ENCODE measurements around the gene ADPRHL1.

Gene ADPRHL1

GRCh38 chr13:113498905-113499304, 45.6 kb upstream of the ADPRHL1 start:
- no peak overlapping the region for H3K9ac ChIP-seq (ENCODE audit: low read length)
- no peaks in the 10 kb centered on the region for H3K27me3 ChIP-seq (ENCODE audit: low read depth, low read length)
- H2AFZ ChIP-seq (ENCODE audit: low read depth, low read length), result no peak overlapping the region
- 0 out of 2 replicates have a peak, but pooled peaks cover 4% of the 10 kb centered on the region for H3K79me2 ChIP-seq (ENCODE audit: low read length)
- no peaks in the 10 kb centered on the region for H3K9me3 ChIP-seq (ENCODE audit: insufficient read depth, low read length)
- no peaks in the 10 kb centered on the region; the same call in 1 of the 2 replicates for H4K20me1 ChIP-seq (ENCODE audit: insufficient read depth, low read length)
- H3K36me3 ChIP-seq (replicated peaks; ENCODE audit: low read depth, low read length), result peaks cover 60% of the 10 kb centered on the region
- H3K4me2 ChIP-seq (ENCODE audit: low read length), result no peak overlapping the region
- TF ChIP-seq EZH2phosphoT487 (IDR thresholded peaks at IDR 0.05; ENCODE audit: low read depth) (no peak), CTCF (IDR thresholded peaks at IDR 0.05; ENCODE audit: low read depth, low read length) (no peak)
- H3K4me1 ChIP-seq (ENCODE audit: low read length), result no peaks in the 10 kb centered on the region
- H3K4me3 ChIP-seq (ENCODE audit: low read length), result no peak overlapping the region
- no peak overlapping the region for H3K27ac ChIP-seq (ENCODE audit: low read length)

GRCh38 chr13:113497217-113497616, 43.9 kb upstream of the ADPRHL1 start:
- no peak overlapping the region for H3K4me2 ChIP-seq (ENCODE audit: low read length)
- no peak for TF ChIP-seq CTCF (IDR thresholded peaks at IDR 0.05; ENCODE audit: low read depth, low read length)
- TF ChIP-seq EZH2phosphoT487 (IDR thresholded peaks at IDR 0.05; ENCODE audit: low read depth), result no peak
- H3K79me2 ChIP-seq (ENCODE audit: low read length), result peaks cover 10% of the 10 kb centered on the region; the same call in 1 of the 2 replicates
- no peak overlapping the region for H2AFZ ChIP-seq (ENCODE audit: low read depth, low read length)
- H3K27ac ChIP-seq (ENCODE audit: low read length), result no peak overlapping the region
- peaks cover 14% of the 10 kb centered on the region for H3K4me1 ChIP-seq (ENCODE audit: low read length)
- H3K9me3 ChIP-seq (ENCODE audit: insufficient read depth, low read length), result no peaks in the 10 kb centered on the region
- H3K9ac ChIP-seq (ENCODE audit: low read length), result no peak overlapping the region
- no peaks in the 10 kb centered on the region; the same call in 1 of the 2 replicates for H4K20me1 ChIP-seq (ENCODE audit: insufficient read depth, low read length)
- no peaks in the 10 kb centered on the region for H3K27me3 ChIP-seq (ENCODE audit: low read depth, low read length)
- H3K36me3 ChIP-seq (replicated peaks; ENCODE audit: low read depth, low read length), result peaks cover 54% of the 10 kb centered on the region
- no peak overlapping the region for H3K4me3 ChIP-seq (ENCODE audit: low read length)

- H3K4me1 ChIP-seq (ENCODE audit: low read length), result peaks cover 22% of the 10 kb centered on the region
- H3K27me3 ChIP-seq (ENCODE audit: low read depth, low read length), result no peaks in the 10 kb centered on the region
- no peaks in the 10 kb centered on the region for H3K9me3 ChIP-seq (ENCODE audit: insufficient read depth, low read length)
- no peak overlapping the region for H2AFZ ChIP-seq (ENCODE audit: low read depth, low read length)
- TF ChIP-seq CTCF (IDR thresholded peaks at IDR 0.05; ENCODE audit: low read depth, low read length) (no peak), EZH2phosphoT487 (IDR thresholded peaks at IDR 0.05; ENCODE audit: low read depth) (no peak)
- H3K4me2 ChIP-seq (ENCODE audit: low read length), result no peak overlapping the region
- peaks cover 23% of the 10 kb centered on the region for H3K79me2 ChIP-seq (ENCODE audit: low read length)
- no peak overlapping the region for H3K4me3 ChIP-seq (ENCODE audit: low read length)
- no peak overlapping the region for H3K27ac ChIP-seq (ENCODE audit: low read length)
- H3K9ac ChIP-seq (ENCODE audit: low read length), result no peak overlapping the region
- H4K20me1 ChIP-seq (ENCODE audit: insufficient read depth, low read length), result no peaks in the 10 kb centered on the region; the same call in 1 of the 2 replicates
- peaks cover 40% of the 10 kb centered on the region for H3K36me3 ChIP-seq (replicated peaks; ENCODE audit: low read depth, low read length)
Measured at GRCh38 chr13:113495494-113496210, 42.4 kb upstream of the ADPRHL1 start.

GRCh38 chr13:113493315-113493951, 40.1 kb upstream of the ADPRHL1 start:
- TF ChIP-seq EZH2phosphoT487 (IDR thresholded peaks at IDR 0.05; ENCODE audit: low read depth) (no peak), CTCF (IDR thresholded peaks at IDR 0.05; ENCODE audit: low read depth, low read length) (no peak)
- Histone ChIP-seq H3K9ac (ENCODE audit: low read length) (no peak overlapping the region), H4K20me1 (ENCODE audit: insufficient read depth, low read length) (peaks cover 15% of the 10 kb centered on the region), H3K4me2 (ENCODE audit: low read length) (peak overlapping the region; percentile 39), H3K27ac (ENCODE audit: low read length) (peak overlapping the region; percentile 17; the same call in 1 of the 2 replicates), H2AFZ (ENCODE audit: low read depth, low read length) (no peak overlapping the region), H3K36me3 (replicated peaks; ENCODE audit: low read depth, low read length) (peaks cover 24% of the 10 kb centered on the region), H3K4me3 (ENCODE audit: low read length) (peak overlapping the region; percentile 17; the same call in 1 of the 2 replicates), H3K9me3 (ENCODE audit: insufficient read depth, low read length) (no peaks in the 10 kb centered on the region), H3K4me1 (ENCODE audit: low read length) (peaks cover 35% of the 10 kb centered on the region), H3K79me2 (ENCODE audit: low read length) (peaks cover 43% of the 10 kb centered on the region), H3K27me3 (ENCODE audit: low read depth, low read length) (no peaks in the 10 kb centered on the region)
